ENCODE data around the gene MTUS2.

MTUS2 gene

DNA sequence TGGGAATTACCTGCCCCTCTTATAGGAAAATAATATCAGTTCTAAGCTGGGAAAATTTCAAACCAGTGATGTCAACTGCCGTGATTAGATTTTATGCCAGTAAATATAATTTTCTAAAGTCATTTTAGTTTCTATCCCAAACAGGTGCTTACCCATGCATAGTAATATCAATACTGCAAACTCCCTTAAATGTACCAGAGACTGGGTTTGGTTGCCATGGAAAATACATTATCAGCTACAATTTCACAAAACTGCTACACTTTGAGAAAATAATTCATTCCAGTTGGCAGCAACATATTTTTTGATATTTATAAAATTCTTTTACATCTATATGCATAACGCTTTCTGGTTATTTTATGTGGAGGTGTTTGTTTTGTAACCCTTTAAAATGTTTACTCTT is 631.8 kb downstream of the MTUS2 start:
- TF ChIP-seq, protein P1, sequence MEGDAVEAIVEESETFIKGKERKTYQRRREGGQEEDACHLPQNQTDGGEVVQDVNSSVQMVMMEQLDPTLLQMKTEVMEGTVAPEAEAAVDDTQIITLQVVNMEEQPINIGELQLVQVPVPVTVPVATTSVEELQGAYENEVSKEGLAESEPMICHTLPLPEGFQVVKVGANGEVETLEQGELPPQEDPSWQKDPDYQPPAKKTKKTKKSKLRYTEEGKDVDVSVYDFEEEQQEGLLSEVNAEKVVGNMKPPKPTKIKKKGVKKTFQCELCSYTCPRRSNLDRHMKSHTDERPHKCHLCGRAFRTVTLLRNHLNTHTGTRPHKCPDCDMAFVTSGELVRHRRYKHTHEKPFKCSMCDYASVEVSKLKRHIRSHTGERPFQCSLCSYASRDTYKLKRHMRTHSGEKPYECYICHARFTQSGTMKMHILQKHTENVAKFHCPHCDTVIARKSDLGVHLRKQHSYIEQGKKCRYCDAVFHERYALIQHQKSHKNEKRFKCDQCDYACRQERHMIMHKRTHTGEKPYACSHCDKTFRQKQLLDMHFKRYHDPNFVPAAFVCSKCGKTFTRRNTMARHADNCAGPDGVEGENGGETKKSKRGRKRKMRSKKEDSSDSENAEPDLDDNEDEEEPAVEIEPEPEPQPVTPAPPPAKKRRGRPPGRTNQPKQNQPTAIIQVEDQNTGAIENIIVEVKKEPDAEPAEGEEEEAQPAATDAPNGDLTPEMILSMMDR (IDR thresholded peaks at IDR 0.05), result no peak
- H3K4me3 Mint-ChIP-seq, result no peak overlapping the region
- no peaks in the 10 kb centered on the region for H3K36me3 Mint-ChIP-seq (ENCODE audit: low read depth)
- H3K27ac Mint-ChIP-seq, result no peak overlapping the region
- no peak for DNase-seq
- H3K27me3 Mint-ChIP-seq (ENCODE audit: low read depth, poor library complexity), result peaks cover 21% of the 10 kb centered on the region
- H3K4me1 Mint-ChIP-seq, result no peaks in the 10 kb centered on the region
- no peaks in the 10 kb centered on the region for H3K9me3 Mint-ChIP-seq

DNA sequence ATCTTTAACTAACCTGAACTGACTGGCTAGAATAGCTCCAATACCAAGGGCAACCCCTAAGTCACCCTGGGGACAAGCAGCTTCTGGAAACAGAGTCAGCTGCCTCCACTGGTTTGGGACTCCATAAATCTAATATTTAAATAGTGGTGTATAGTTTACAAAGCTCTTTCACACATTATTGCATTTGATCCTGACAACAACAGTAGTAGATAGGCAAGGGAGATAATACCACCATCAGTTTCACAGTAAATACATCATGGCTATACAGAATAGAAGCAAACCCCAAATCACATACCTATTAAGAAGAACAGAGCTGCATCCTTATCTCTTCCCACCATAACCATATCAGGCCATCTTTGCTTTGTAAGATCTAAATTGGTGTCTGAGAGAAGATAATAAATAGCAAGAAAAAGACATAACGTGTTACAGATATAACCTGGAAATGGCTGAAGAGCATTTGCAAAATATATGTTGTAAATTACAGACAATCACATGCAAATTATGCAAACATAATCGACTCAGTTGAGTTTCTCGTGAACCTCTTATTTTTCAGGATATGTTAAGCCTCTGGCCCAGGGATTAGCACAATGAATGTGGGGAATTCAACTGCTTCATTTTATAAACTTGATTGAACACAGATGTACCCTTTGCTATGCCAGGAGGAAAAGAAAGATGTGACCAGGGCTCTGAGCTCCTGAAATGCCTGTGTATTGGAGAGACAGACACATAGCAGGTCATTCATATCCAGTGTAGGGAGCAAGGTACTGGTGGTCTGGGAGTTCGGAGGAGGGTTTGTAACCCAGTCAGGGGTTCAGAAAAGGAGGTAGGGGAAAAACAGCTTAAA is 632.9 kb downstream of the MTUS2 start:
- Mint-ChIP-seq H3K4me1 (no peaks in the 10 kb centered on the region), H3K9me3 (no peaks in the 10 kb centered on the region), H3K27ac (no peak overlapping the region), H3K36me3 (ENCODE audit: low read depth) (no peaks in the 10 kb centered on the region), H3K4me3 (no peak overlapping the region), H3K27me3 (ENCODE audit: low read depth, poor library complexity) (peaks cover 15% of the 10 kb centered on the region)
- DNase-seq, result no peak
- TF ChIP-seq, protein P1 (IDR thresholded peaks at IDR 0.05), result no peak

DNA sequence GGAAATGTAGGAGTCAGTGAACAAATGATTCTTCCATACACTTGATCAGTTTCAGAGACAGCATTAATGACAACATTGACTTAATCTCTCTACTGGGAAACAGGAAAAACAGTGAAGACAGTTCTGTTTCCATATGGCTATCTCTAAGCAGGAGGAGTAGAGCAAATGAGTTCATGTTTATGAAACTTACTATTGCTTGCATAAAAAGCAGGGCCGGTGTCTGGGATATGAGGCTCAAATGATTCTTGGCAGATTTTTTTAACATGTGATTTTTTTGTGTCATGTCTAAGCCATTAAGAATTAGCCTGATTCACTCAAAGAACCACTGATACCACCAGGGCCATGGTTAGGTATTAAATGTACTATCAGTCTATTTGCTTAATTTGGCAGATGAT is 633.5 kb downstream of the MTUS2 start:
- Mint-ChIP-seq H3K36me3 (ENCODE audit: low read depth) (no peaks in the 10 kb centered on the region), H3K27ac (no peak overlapping the region), H3K9me3 (no peaks in the 10 kb centered on the region), H3K4me1 (no peaks in the 10 kb centered on the region), H3K27me3 (ENCODE audit: low read depth, poor library complexity) (peaks cover 13% of the 10 kb centered on the region), H3K4me3 (no peak overlapping the region)
- no peak for DNase-seq
- TF ChIP-seq, protein P1 (IDR thresholded peaks at IDR 0.05), result no peak

DNA sequence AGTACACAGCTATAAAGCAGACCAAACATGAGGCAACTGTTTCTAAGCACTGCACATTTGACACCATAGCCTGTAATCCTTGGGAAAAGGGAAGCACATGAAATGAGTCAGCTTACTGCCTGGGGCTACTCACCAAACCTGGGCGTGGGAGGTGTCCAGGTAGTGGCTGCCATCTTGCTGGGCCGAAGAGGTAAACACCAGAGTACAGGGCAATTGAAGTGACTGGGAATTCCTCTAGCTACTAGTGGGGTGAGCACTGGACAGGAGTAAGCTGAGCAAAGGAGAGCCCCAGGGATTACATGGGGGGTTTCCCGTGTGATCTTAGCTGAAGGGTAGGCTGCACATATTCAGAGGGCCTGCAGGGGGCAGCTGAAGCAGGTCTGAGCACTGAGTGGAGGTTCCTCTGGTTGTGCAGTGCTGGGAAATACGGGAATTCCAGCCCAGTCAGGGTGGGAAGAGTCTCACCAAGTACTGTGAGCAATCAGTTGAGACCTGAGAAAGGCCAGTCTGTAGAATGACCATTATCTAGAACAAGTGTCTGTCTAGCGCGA is 634.9 kb downstream of the MTUS2 start:
- Mint-ChIP-seq H3K4me1 (no peaks in the 10 kb centered on the region), H3K4me3 (no peak overlapping the region), H3K27ac (no peak overlapping the region), H3K9me3 (no peaks in the 10 kb centered on the region), H3K27me3 (ENCODE audit: low read depth, poor library complexity) (peaks cover 13% of the 10 kb centered on the region), H3K36me3 (ENCODE audit: low read depth) (no peaks in the 10 kb centered on the region)
- TF ChIP-seq, protein P1 (IDR thresholded peaks at IDR 0.05), result peak; percentile 21
- DNase-seq, result no peak

DNA sequence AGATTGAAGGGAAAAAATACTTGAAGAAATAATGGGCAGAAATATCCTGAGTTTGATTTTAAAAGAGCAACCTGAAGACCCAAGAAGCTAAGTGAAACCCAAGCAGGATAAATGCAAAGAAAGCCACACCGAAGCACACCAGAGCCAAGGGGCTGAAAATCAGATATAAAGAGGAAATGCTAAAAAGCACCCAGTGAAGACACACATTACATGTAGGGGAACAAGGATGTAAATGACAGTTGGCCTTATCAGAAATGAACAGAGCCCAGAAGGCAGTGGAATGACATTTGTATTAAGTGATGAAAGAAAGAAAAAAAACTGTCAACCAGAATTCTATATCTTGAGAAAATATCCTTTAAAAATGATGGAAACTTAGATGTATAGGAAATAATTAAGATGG is 636.3 kb downstream of the MTUS2 start:
- no peak overlapping the region for H3K4me3 Mint-ChIP-seq
- DNase-seq, result no peak
- H3K27ac Mint-ChIP-seq, result no peak overlapping the region
- no peaks in the 10 kb centered on the region for H3K36me3 Mint-ChIP-seq (ENCODE audit: low read depth)
- H3K27me3 Mint-ChIP-seq (ENCODE audit: low read depth, poor library complexity), result peaks cover 13% of the 10 kb centered on the region
- H3K9me3 Mint-ChIP-seq, result no peaks in the 10 kb centered on the region
- no peaks in the 10 kb centered on the region for H3K4me1 Mint-ChIP-seq
- TF ChIP-seq, protein P1 (IDR thresholded peaks at IDR 0.05), result no peak

- no peak for DNase-seq
- no peaks in the 10 kb centered on the region for H3K36me3 Mint-ChIP-seq (ENCODE audit: low read depth)
- peaks cover 13% of the 10 kb centered on the region for H3K27me3 Mint-ChIP-seq (ENCODE audit: low read depth, poor library complexity)
- TF ChIP-seq, protein P1 (IDR thresholded peaks at IDR 0.05), result no peak
- H3K27ac Mint-ChIP-seq, result no peak overlapping the region
- no peaks in the 10 kb centered on the region for H3K4me1 Mint-ChIP-seq
- H3K9me3 Mint-ChIP-seq, result no peaks in the 10 kb centered on the region
- no peak overlapping the region for H3K4me3 Mint-ChIP-seq
Measured at GRCh38 chr13:29457299-29457698, 637.2 kb downstream of the MTUS2 start.
